AG10803 (cell line): ENCODE results near the gene ACKR1.

Experiments used
- DNase-seq: peaks from one replicate; pipeline ENCODE4 v3.0.0; 2010; ENCODE audit warnings: low read depth
- H3K4me3 ChIP-seq: 2 replicates; pipeline ENCODE4 v1.5.1; 2011; ENCODE audit warnings: mild to moderate bottlenecking, low read length, control low read depth
- CTCF ChIP-seq: conservative IDR thresholded peaks from 2 replicates; pipeline ENCODE4 v1.5.1; 2011; ENCODE audit warnings: mild to moderate bottlenecking, low read length, control low read depth, inconsistent platforms

Gene ACKR1

GRCh38 chr1:159170639-159171038 is 34.0 kb upstream of the ACKR1 start:
- DNase-seq, result no peak
- TF ChIP-seq CTCF, result no peak
- no peak overlapping the region for H3K4me3 ChIP-seq

- TF ChIP-seq CTCF, result no peak
- H3K4me3 ChIP-seq, result no peak within 1 kb of the TSS
- no peak for DNase-seq
Measured at GRCh38 chr1:159171254-159171687, 33.4 kb upstream of the ACKR1 start, which contains the start of gene CADM3. Gene CADM3, plus strand, starts transcription at chr1:159171615. Its CDS starts 151 bp downstream, at chr1:159171766.

- DNase-seq, result no peak
- TF ChIP-seq CTCF, result no peak
- no peak overlapping the region for H3K4me3 ChIP-seq
Measured at GRCh38 chr1:159171688-159172501, 32.8 kb upstream of the ACKR1 start.

- H3K4me3 ChIP-seq, result no peak overlapping the region
- TF ChIP-seq CTCF, result no peak
- no peak for DNase-seq
Measured at GRCh38 chr1:159172614-159173291, 31.9 kb upstream of the ACKR1 start.

- no peak overlapping the region for H3K4me3 ChIP-seq
- no peak for DNase-seq
- TF ChIP-seq CTCF, result no peak
Measured at GRCh38 chr1:159173320-159173719, 31.4 kb upstream of the ACKR1 start.

GRCh38 chr1:159175571-159175970 is 29.1 kb upstream of the ACKR1 start:
- no peak overlapping the region for H3K4me3 ChIP-seq
- no peak for DNase-seq
- TF ChIP-seq CTCF, result no peak
